HEK293 (cell line): ENCODE measurements around the gene ADAMTS17.

ENCODE experiments used
- CTCF ChIP-seq: fragments of 450-650 bp; formaldehyde crosslinking; IDR thresholded peaks from 2 replicates; pipeline ENCODE4 v1.5.1; 2016; ENCODE audit warnings: missing biosample characterization, missing genetic modification characterization
- KLF1 ChIP-seq: fragments of 450-650 bp; formaldehyde crosslinking; IDR thresholded peaks from 2 replicates; pipeline ENCODE4 v1.5.1; 2016; ENCODE audit warnings: missing biosample characterization, missing genetic modification characterization
- SETDB1 ChIP-seq: IDR thresholded peaks from one replicate; pipeline ENCODE4 v1.6.1; 2017; ENCODE audit warnings: mild to moderate bottlenecking, low read length, moderate library complexity, mixed read lengths; ENCODE audit not compliant: insufficient read length
- SP7 ChIP-seq: fragments of 450-650 bp; formaldehyde crosslinking; IDR thresholded peaks from 2 replicates; pipeline ENCODE4 v1.5.1; 2016; ENCODE audit warnings: missing biosample characterization, missing genetic modification characterization
- TRIM28 ChIP-seq: IDR thresholded peaks from 2 replicates; pipeline ENCODE4 v1.6.1; 2011; ENCODE audit warnings: low read length, control low read depth, borderline replicate concordance
- YY1 ChIP-seq: fragments of 450-650 bp; formaldehyde crosslinking; IDR thresholded peaks from 2 replicates; pipeline ENCODE4 v1.5.1; 2018; ENCODE audit warnings: missing biosample characterization, missing genetic modification characterization
- ZBTB8A ChIP-seq: fragments of 450-650 bp; formaldehyde crosslinking; IDR thresholded peaks from 2 replicates; pipeline ENCODE4 v1.5.1; 2016; ENCODE audit warnings: missing biosample characterization, missing genetic modification characterization
- ZNF121 ChIP-seq: fragments of 450-650 bp; formaldehyde crosslinking; IDR thresholded peaks from 2 replicates; pipeline ENCODE4 v1.5.1; 2016; ENCODE audit warnings: missing biosample characterization, missing genetic modification characterization
- ZNF140 ChIP-seq: fragments of 450-650 bp; formaldehyde crosslinking; IDR thresholded peaks from 2 replicates; pipeline ENCODE4 v1.5.1; 2016; ENCODE audit warnings: missing biosample characterization, missing genetic modification characterization
- ZNF16 ChIP-seq: fragments of 450-650 bp; formaldehyde crosslinking; IDR thresholded peaks from 2 replicates; pipeline ENCODE4 v1.5.1; 2016; ENCODE audit warnings: low read depth, missing biosample characterization, missing genetic modification characterization
- ZNF2 ChIP-seq: fragments of 450-650 bp; formaldehyde crosslinking; IDR thresholded peaks from 2 replicates; pipeline ENCODE4 v1.5.1; 2016; ENCODE audit warnings: missing biosample characterization, missing genetic modification characterization
- ZNF335 ChIP-seq: fragments of 450-650 bp; formaldehyde crosslinking; conservative IDR thresholded peaks from 2 replicates; pipeline ENCODE4 v1.5.1; 2016; ENCODE audit warnings: missing biosample characterization, missing genetic modification characterization
- TF ChIP-seq, protein P1 (sequence below): fragments of 450-650 bp; formaldehyde crosslinking; IDR thresholded peaks from 2 replicates; pipeline ENCODE4 v1.5.1; 2016; ENCODE audit warnings: missing biosample characterization, missing genetic modification characterization

DNA sequence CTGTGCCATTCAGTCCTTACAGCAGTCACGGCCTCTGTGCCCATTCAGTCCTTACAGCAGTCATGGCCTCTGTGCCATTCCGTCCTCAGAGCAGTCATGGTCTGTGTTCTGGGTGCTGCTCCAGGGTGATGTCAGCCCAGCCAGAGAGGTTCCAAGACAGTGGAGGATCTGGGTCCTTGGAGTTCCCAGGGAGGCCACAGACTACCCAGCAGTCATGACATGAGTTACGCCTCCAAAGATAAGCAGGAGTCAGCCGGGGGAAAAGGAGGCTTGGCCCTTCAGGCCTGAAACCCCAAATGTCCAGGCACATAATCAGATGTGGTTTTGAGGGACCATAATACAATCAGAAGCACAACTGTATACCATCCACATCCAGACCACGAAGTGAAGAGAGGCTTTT, 115.7 kb downstream of the ADAMTS17 start:
- TF ChIP-seq CTCF (tag by site-specific recombination) (no peak), ZBTB8A (tag by site-specific recombination) (no peak), YY1 (tag by site-specific recombination) (no peak), ZNF2 (tag by site-specific recombination) (no peak), ZNF140 (tag by site-specific recombination) (no peak), ZNF121 (tag by site-specific recombination) (no peak), TRIM28 (no peak), SP7 (tag by site-specific recombination) (no peak), ZNF16 (tag by site-specific recombination) (no peak), ZNF335 (tag by site-specific recombination) (no peak), KLF1 (tag by site-specific recombination) (no peak), SETDB1 (no peak)
- TF ChIP-seq, protein P1, sequence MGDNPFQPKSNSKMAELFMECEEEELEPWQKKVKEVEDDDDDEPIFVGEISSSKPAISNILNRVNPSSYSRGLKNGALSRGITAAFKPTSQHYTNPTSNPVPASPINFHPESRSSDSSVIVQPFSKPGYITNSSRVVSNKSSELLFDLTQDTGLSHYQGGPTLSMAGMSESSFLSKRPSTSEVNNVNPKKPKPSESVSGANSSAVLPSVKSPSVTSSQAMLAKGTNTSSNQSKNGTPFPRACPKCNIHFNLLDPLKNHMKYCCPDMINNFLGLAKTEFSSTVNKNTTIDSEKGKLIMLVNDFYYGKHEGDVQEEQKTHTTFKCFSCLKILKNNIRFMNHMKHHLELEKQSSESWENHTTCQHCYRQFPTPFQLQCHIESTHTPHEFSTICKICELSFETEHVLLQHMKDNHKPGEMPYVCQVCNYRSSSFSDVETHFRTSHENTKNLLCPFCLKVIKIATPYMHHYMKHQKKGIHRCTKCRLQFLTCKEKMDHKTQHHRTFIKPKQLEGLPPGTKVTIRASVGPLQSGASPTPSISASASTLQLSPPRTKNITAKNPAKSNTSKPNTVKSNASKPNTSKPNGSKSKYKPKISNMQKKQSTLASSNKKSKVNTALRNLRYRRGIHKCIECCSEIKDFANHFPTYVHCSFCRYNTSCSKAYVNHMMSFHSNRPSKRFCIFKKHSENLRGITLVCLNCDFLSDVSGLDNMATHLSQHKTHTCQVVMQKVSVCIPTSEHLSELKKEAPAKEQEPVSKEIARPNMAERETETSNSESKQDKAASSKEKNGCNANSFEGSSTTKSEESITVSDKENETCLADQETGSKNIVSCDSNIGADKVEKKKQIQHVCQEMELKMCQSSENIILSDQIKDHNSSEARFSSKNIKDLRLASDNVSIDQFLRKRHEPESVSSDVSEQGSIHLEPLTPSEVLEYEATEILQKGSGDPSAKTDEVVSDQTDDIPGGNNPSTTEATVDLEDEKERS (tag by site-specific recombination), result no peak
